Activated CD4-positive, alpha-beta memory T cell treated with anti-CD3 and anti-CD28 coated beads, Interleukin-2, amount 10 ng/mL, durations not matched to agents 7 days and 5 days (primary cell): Measurements from ENCODE around the gene WT1. TPM values are rescaled to one million over a fixed set of nuclear protein-coding genes. Genes with fewer than 3 reads are reported as not detected.
"Not testable (repeated sequence)": the region's sequence is repeated elsewhere in the genome, so short reads cannot be mapped to it uniquely, and the experiment has no call there.

Experiments used
- CTCF ChIA-PET: fragments of 350-600 bp; sonication (Branson Sonifier 250); formaldehyde crosslinking; loops from one replicate; lab custom pipeline; 2021; ENCODE audit warnings: antibody characterized with exemption, inconsistent platforms; lab: Charles Lee
- POLR2A ChIA-PET: fragments of 350-600 bp; sonication (Branson Sonifier 250); formaldehyde crosslinking; loops from one replicate; lab custom pipeline; 2021; ENCODE audit warnings: antibody characterized with exemption; lab: Charles Lee
- DNase-seq: peaks from one replicate; pipeline ENCODE4 v3.0.0-alpha.2; 2020
- H3K27ac Mint-ChIP-seq: one replicate; pipeline ENCODE4 v1.8.0; 2021; ENCODE audit warnings: mild to moderate bottlenecking, mixed read lengths
- H3K27me3 Mint-ChIP-seq: one replicate; pipeline ENCODE4 v1.8.0; 2021; ENCODE audit warnings: mixed read lengths
- H3K36me3 Mint-ChIP-seq: one replicate; pipeline ENCODE4 v1.8.0; 2021; ENCODE audit warnings: low read depth, mixed read lengths
- H3K4me1 Mint-ChIP-seq: one replicate; pipeline ENCODE4 v1.8.0; 2021; ENCODE audit warnings: mixed read lengths
- H3K4me3 Mint-ChIP-seq: one replicate; pipeline ENCODE4 v1.8.0; 2021; ENCODE audit warnings: mild to moderate bottlenecking, mixed read lengths
- H3K9me3 Mint-ChIP-seq: one replicate; pipeline ENCODE4 v1.8.0; 2021; ENCODE audit warnings: mixed read lengths
- total RNA-seq, 2 experiments: library from RNA; stranded (reverse); gene quantifications; one replicate each; pipeline ENCODE4 v1.2.3, GENCODE V29; 2021

WT1 gene
- total RNA-seq, 2 experiments from 2014 or later, result not detected

DNA sequence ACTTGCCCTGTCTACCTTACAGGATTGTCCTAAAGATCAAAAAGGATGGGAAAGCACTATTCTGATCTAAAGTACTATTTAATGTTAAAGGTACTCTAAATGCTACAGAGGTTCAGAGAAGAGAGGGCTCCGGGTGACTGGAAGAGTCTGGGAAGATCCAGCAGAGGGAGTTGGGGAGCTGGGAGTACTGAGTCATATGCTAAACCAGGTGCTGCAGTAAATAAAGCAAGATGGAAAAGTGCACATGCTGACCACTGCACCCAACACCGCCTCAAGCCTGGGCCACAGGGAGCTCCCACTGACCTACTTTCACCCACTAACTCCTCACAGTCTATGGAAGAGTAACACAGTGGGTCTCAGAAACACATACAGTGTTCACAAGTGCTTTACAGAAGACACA, 49.3 kb downstream of the WT1 start:
- peaks cover 19% of the 10 kb centered on the region for H3K27me3 Mint-ChIP-seq
- ChIA-PET CTCF (no interaction called here), POLR2A (no interaction called here)
- no peaks in the 10 kb centered on the region for H3K9me3 Mint-ChIP-seq
- H3K4me1 Mint-ChIP-seq, result no peaks in the 10 kb centered on the region
- H3K4me3 Mint-ChIP-seq, result no peak overlapping the region
- no peak for DNase-seq
- H3K27ac Mint-ChIP-seq, result no peak overlapping the region
- H3K36me3 Mint-ChIP-seq, result no peaks in the 10 kb centered on the region

DNA sequence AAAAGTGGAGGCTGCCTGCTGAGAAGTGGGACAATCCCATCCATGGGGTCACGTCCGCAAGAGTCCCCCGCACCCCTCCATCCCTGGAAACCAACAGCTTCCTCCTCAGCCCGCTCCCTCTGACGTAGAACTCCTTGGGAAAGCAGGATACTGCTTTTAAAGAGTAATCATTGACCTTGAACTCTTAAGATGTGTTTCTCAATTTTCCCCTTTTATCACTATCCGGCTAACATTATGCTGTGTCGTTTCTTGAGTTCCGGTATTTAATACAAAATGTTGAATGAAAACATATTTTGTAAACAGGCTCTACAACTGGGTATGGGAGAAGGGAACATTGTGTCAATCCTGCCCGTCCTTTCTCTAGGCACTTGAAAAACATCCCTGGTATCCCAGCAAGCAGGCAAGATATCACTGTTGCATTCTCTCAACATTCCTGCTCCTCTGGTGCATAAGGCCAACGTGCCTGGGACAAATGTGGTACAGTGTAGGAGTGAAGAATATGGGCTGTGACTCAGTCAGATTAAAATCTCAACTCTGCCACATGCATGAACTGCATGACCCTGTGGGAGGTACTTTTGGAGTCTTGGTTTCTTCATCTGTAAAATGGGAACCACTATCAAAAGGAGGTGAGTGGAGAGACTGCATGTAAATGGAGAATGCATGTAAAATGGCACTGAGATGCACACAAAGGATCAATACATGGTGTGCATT, 52.8 kb downstream of the WT1 start:
- no peak overlapping the region for H3K27ac Mint-ChIP-seq
- peaks cover 10% of the 10 kb centered on the region for H3K27me3 Mint-ChIP-seq
- no peaks in the 10 kb centered on the region for H3K9me3 Mint-ChIP-seq
- ChIA-PET CTCF (no interaction called here), POLR2A (no interaction called here)
- no peak for DNase-seq
- no peaks in the 10 kb centered on the region for H3K4me1 Mint-ChIP-seq
- no peak overlapping the region for H3K4me3 Mint-ChIP-seq
- no peaks in the 10 kb centered on the region for H3K36me3 Mint-ChIP-seq

DNA sequence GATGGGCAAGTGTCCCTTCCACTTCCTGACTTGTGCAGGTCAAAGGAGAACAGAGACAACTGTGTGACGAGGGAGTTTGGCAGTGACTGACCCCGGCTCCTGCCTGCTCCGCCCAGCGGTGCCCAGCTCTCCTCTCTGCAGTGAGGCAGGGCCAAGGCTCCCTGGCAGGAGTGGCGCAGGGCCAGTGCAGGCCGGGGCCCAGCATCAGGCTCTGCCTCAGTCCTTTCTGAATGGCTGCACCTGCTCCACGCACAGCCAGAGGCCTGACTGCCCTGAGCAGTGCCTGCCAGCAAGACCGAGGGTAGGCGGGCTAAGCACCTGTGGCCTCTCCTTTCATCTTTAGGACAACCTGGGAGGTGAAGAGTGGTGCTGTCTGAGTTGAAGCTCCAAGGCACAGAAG, 54.2 kb downstream of the WT1 start:
- H3K27ac Mint-ChIP-seq, result no peak overlapping the region
- H3K36me3 Mint-ChIP-seq, result no peaks in the 10 kb centered on the region
- no peaks in the 10 kb centered on the region for H3K4me1 Mint-ChIP-seq
- H3K27me3 Mint-ChIP-seq, result peaks cover 4% of the 10 kb centered on the region
- no peaks in the 10 kb centered on the region for H3K9me3 Mint-ChIP-seq
- no peak for DNase-seq
- H3K4me3 Mint-ChIP-seq, result no peak overlapping the region
- POLR2A ChIA-PET, result no interaction called here
- CTCF ChIA-PET, result no interaction called here

- no peaks in the 10 kb centered on the region for H3K9me3 Mint-ChIP-seq
- no peak for DNase-seq
- H3K4me1 Mint-ChIP-seq, result no peaks in the 10 kb centered on the region
- no peak overlapping the region for H3K27ac Mint-ChIP-seq
- no peaks in the 10 kb centered on the region for H3K36me3 Mint-ChIP-seq
- no peak overlapping the region for H3K4me3 Mint-ChIP-seq
- ChIA-PET POLR2A (no interaction called here), CTCF (no interaction called here)
- peaks cover 4% of the 10 kb centered on the region for H3K27me3 Mint-ChIP-seq
Observed at GRCh38 chr11:32379719-32380118, 55.6 kb downstream of the WT1 start.

DNA sequence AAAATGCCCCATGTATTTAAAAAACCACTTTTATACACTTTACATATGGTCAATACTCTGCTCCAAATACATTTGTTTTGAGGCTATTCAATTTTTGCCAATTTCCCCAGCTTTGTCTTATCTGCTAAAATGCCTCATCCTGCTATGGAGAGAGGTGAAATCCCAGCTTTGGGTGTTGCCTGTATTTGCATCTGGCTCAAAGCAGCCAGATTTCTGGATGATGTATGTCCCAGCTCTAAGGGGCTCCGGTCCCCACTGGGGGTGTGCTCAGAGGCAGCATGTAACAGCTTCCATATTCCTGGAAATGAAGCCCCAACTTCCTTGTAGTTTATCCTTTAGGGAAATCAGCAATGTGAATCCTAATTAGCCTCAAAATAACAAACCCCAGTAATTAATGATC, 59.5 kb downstream of the WT1 start:
- Mint-ChIP-seq H3K36me3 (no peaks in the 10 kb centered on the region), H3K27ac (no peak overlapping the region), H3K4me1 (no peaks in the 10 kb centered on the region), H3K27me3 (peaks cover 2% of the 10 kb centered on the region), H3K9me3 (no peaks in the 10 kb centered on the region), H3K4me3 (no peak overlapping the region)
- CTCF ChIA-PET, result interaction anchor here (0.6 to 1.4 kb wide), 5 partner anchors 20 to 1185 kb away, joined by 3 to 4 read pairs (median 3); no protein-coding TSS in a partner anchor
- DNase-seq, result no peak
- POLR2A ChIA-PET, result no interaction called here

DNA sequence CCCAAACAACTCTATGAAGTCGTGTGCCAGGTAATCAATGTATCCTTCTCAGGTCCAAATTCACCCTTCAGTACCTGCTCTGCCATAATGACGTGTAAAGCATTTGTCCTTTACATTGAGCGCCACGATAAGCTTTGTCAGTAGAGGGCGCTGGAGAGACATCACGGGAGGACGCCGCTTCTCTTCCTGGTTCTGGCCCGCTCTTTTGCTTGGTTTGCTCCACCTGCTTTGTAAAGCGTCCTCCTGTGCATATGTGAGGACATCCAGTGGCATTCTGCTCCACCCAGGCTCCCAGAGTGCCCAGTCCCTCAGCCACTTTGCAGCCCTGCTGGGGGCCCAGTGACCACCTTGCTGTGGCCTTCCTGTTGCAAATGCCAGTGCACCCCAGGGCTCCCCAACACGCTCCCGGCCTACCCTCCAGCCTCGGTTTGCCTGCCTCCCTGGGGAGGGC, 61.1 kb downstream of the WT1 start:
- no peak overlapping the region for H3K4me3 Mint-ChIP-seq
- H3K36me3 Mint-ChIP-seq, result no peaks in the 10 kb centered on the region
- H3K27me3 Mint-ChIP-seq, result peaks cover 2% of the 10 kb centered on the region
- H3K9me3 Mint-ChIP-seq, result no peaks in the 10 kb centered on the region
- CTCF ChIA-PET, result interaction anchor here (1.0 to 1.3 kb wide), 2 partner anchors 17 to 173 kb away, joined by 3 to 4 read pairs; no protein-coding TSS in a partner anchor
- H3K4me1 Mint-ChIP-seq, result no peaks in the 10 kb centered on the region
- H3K27ac Mint-ChIP-seq, result no peak overlapping the region
- POLR2A ChIA-PET, result no interaction called here
- peak; percentile 60 for DNase-seq

- H3K4me3 Mint-ChIP-seq, H3K36me3 Mint-ChIP-seq, DNase-seq, H3K4me1 Mint-ChIP-seq, H3K27me3 Mint-ChIP-seq, H3K9me3 Mint-ChIP-seq, POLR2A ChIA-PET, H3K27ac Mint-ChIP-seq: not testable (repeated sequence)
- CTCF ChIA-PET, result interaction anchor here (0.6 kb wide), 1 partner anchor 46 kb away, joined by 3 read pairs; no protein-coding TSS in a partner anchor
Observed at GRCh38 chr11:32369987-32370386, 65.4 kb downstream of the WT1 start.

- ChIA-PET CTCF (no interaction called here), POLR2A (no interaction called here)
- Mint-ChIP-seq H3K27me3 (peaks cover 5% of the 10 kb centered on the region), H3K9me3 (no peaks in the 10 kb centered on the region), H3K36me3 (no peaks in the 10 kb centered on the region), H3K4me1 (no peaks in the 10 kb centered on the region), H3K27ac (no peak overlapping the region), H3K4me3 (no peak overlapping the region)
- no peak for DNase-seq
Observed at GRCh38 chr11:32366666-32367065, 68.7 kb downstream of the WT1 start.

- H3K27ac Mint-ChIP-seq, result no peak overlapping the region
- no peak for DNase-seq
- no peaks in the 10 kb centered on the region for H3K9me3 Mint-ChIP-seq
- H3K4me3 Mint-ChIP-seq, result no peak overlapping the region
- ChIA-PET POLR2A (no interaction called here), CTCF (no interaction called here)
- peaks cover 7% of the 10 kb centered on the region for H3K27me3 Mint-ChIP-seq
- H3K36me3 Mint-ChIP-seq, result no peaks in the 10 kb centered on the region
- H3K4me1 Mint-ChIP-seq, result no peaks in the 10 kb centered on the region
Observed at GRCh38 chr11:32365192-32365591, 70.1 kb downstream of the WT1 start.

- Mint-ChIP-seq H3K4me1 (no peaks in the 10 kb centered on the region), H3K27ac (no peak overlapping the region), H3K36me3 (no peaks in the 10 kb centered on the region), H3K4me3 (no peak overlapping the region), H3K9me3 (no peaks in the 10 kb centered on the region), H3K27me3 (peaks cover 11% of the 10 kb centered on the region)
- ChIA-PET POLR2A (no interaction called here), CTCF (no interaction called here)
- no peak for DNase-seq
Observed at GRCh38 chr11:32358729-32359128, 76.6 kb downstream of the WT1 start.

DNA sequence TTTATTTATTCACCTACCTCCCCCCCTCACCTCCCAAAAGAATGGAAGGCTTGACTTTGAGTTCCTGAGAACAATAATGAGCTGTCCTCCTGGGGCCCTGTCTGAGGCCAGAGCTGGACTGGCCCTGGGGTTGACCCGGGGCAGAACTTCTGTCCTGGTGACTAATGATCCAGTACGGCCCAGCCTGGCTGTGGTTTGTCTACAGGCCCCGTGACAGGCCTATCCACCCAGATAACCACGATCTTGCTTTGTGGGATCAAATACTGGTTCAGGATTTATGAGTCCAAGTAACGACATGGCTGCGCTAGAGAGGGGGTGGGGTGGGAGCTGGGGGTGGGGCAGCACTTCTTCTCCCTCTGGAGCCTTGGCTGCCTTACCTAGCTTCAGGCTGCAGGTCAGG, 81.5 kb downstream of the WT1 start:
- Mint-ChIP-seq H3K27ac (no peak overlapping the region), H3K27me3 (no peaks in the 10 kb centered on the region), H3K36me3 (no peaks in the 10 kb centered on the region), H3K4me3 (no peak overlapping the region), H3K4me1 (no peaks in the 10 kb centered on the region), H3K9me3 (no peaks in the 10 kb centered on the region)
- CTCF ChIA-PET, result no interaction called here
- no peak for DNase-seq
- POLR2A ChIA-PET, result no interaction called here

- CTCF ChIA-PET, result interaction anchor here (1.5 kb wide), 1 partner anchor 25 kb away, joined by 7 read pairs; no protein-coding TSS in a partner anchor
- Mint-ChIP-seq H3K9me3 (no peaks in the 10 kb centered on the region), H3K4me3 (no peak overlapping the region)
Observed at GRCh38 chr11:32348502-32348901, 86.8 kb downstream of the WT1 start.

GRCh38 chr11:32344946-32345345, 90.4 kb downstream of the WT1 start:
- H3K27ac Mint-ChIP-seq, result no peak overlapping the region
- no peaks in the 10 kb centered on the region for H3K9me3 Mint-ChIP-seq
- ChIA-PET CTCF (interaction anchor here (0.5 kb wide), 1 partner anchor 12 kb away, joined by 6 read pairs; no protein-coding TSS in a partner anchor), POLR2A (no interaction called here)
- H3K4me3 Mint-ChIP-seq, result no peak overlapping the region
- H3K4me1 Mint-ChIP-seq, result peaks cover 8% of the 10 kb centered on the region
- H3K27me3 Mint-ChIP-seq, result peaks cover 12% of the 10 kb centered on the region
- H3K36me3 Mint-ChIP-seq, result no peaks in the 10 kb centered on the region
- no peak for DNase-seq

More at GRCh38 chr11:32348502-32348901, 86.8 kb downstream of the WT1 start:
- Mint-ChIP-seq H3K27ac (no peak overlapping the region), H3K27me3 (peaks cover 12% of the 10 kb centered on the region), H3K4me1 (peaks cover 4% of the 10 kb centered on the region), H3K36me3 (no peaks in the 10 kb centered on the region)
- DNase-seq, result no peak
- POLR2A ChIA-PET, result no interaction called here
